H54 (cell line): ENCODE measurements around the gene RBM10.
A peak's percentile ranks its signal among the peaks of the same experiment; 100 is the strongest.

Experiments used
- DNase-seq: peaks from one replicate; pipeline ENCODE4 v3.0.0; 2011; ENCODE audit warnings: low spot score, mixed read lengths; ENCODE audit not compliant: insufficient read length
- FAIRE-seq: peaks from 3 replicates; lab custom pipeline; 2011; peaks lifted over from hg19 to GRCh38; lab: Jason Lieb, UNC
- POLR2A ChIP-seq: IDR thresholded peaks from 2 replicates; pipeline ENCODE4 v1.6.1; 2011; ENCODE audit warnings: low read depth, mild to moderate bottlenecking, low read length

RBM10 gene

DNA sequence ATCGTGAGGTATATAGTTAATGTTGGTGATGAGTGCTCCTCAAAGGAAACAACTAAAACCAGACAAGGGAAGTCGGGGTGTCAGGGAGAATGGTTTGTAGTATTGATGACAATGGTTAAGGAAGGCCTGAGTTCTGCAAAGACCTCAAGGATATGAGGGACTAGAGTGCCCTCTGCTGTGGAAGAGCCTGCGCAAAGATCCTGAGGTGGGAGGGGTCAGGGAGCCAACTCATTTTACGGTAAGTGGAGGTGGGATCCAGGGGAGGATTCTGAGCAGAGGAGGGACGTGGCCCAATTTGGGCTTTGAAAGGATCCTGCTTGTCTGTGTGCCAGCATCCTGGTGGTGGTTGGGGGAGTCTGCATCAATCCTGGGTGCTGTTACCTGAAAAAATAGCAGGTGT is 59.9 kb downstream of the RBM10 start:
- no peak for TF ChIP-seq POLR2A
- no peak for FAIRE-seq
- DNase-seq: no peak

DNA sequence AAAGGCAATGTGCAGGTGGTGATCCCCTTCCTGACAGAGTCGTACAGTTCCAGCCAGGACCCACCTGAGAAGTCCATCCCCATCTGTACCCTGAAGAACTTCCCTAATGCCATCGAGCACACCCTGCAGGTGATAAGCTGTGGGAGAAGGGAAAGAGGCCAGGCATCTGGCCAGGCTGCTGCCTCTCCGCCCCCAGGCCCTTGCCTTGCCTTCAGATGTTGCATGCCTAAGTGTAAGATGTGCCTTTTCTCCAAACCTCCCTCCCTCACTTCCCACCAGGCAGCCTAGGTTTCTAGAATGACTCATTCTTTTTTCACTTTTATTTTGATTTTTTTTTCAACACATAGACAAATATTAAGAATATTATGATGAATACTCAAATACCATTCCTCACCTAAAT is 61.3 kb downstream of the RBM10 start:
- no peak for DNase-seq
- no peak for TF ChIP-seq POLR2A
- no peak for FAIRE-seq

DNA sequence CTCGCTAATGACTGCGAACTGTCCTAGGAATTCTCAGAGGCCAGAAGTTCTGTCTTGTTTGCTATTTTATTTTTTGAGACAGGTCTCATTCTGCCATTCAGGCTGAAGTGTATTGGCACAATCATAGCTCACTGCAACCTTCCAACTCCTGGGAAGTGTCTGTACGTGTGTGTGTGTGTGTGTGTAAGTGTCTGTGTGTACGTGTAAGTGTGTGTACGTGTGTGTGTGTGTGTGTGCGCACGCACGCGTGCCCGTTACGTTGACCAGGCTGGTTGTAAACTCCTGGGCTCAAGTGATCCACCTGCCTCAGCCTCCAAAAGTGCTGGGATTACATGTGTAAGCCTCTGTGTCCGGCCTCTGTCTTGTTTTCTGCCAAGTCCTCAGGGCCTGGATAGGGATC is 63.1 kb downstream of the RBM10 start:
- no peak for FAIRE-seq
- TF ChIP-seq POLR2A: no peak
- DNase-seq: no peak

DNA sequence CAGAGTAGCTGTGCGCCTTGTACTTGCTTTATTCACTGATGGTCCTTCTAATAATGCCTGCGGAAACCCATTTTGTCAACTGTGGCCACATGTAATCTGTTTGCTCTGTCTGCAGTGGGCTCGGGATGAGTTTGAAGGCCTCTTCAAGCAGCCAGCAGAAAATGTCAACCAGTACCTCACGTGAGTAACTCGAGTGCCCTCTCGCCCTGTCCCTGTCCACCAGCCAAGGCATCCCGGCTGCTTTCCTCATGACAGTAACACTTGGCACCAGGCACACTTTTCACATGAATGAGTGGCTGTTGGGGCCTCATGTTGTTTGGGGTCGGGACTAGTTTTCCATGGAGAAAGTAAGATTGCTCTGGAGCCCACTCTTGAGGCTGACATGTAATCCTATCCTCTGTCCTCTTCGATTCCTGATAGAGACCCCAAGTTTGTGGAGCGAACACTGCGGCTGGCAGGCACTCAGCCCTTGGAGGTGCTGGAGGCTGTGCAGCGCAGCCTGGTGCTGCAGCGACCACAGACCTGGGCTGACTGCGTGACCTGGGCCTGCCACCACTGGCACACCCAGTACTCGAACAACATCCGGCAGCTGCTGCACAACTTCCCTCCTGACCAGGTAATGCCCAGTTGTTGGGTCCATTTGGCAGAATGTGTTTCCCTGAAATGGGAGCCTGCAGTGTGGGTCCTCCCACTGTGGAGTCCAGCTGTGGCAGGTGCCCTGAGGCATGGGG is 64.7 kb downstream of the RBM10 start:
- no peak for DNase-seq
- no peak for FAIRE-seq
- no peak for TF ChIP-seq POLR2A

DNA sequence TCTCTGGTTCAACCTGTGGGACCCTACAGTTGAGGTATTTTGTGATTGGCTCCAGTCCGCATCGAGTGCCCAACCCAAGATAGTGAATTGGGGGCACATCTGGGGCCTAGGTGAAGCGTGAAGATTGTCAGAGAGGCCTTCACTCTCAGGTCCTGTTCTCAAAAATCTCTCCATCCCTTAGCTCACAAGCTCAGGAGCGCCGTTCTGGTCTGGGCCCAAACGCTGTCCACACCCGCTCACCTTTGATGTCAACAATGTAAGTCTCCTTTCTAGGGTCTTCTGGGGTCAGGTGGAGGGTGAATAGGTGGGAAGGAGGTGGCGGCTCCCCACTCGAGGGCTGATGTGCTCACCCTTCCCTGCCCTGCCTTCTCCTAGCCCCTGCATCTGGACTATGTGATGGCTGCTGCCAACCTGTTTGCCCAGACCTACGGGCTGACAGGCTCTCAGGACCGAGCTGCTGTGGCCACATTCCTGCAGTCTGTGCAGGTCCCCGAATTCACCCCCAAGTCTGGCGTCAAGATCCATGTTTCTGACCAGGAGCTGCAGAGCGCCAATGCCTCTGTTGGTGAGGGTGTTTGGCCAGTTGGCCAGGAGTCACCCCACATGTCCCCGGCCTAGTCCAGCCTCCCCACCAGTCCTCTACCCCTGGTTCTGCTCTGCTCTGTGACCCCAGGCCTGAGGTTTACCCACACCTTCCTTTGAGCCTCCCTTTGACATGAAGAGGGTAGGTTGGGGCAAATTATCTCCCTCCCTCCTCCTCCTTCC is 65.8 kb downstream of the RBM10 start:
- TF ChIP-seq POLR2A: no peak
- FAIRE-seq: no peak
- DNase-seq: no peak

DNA sequence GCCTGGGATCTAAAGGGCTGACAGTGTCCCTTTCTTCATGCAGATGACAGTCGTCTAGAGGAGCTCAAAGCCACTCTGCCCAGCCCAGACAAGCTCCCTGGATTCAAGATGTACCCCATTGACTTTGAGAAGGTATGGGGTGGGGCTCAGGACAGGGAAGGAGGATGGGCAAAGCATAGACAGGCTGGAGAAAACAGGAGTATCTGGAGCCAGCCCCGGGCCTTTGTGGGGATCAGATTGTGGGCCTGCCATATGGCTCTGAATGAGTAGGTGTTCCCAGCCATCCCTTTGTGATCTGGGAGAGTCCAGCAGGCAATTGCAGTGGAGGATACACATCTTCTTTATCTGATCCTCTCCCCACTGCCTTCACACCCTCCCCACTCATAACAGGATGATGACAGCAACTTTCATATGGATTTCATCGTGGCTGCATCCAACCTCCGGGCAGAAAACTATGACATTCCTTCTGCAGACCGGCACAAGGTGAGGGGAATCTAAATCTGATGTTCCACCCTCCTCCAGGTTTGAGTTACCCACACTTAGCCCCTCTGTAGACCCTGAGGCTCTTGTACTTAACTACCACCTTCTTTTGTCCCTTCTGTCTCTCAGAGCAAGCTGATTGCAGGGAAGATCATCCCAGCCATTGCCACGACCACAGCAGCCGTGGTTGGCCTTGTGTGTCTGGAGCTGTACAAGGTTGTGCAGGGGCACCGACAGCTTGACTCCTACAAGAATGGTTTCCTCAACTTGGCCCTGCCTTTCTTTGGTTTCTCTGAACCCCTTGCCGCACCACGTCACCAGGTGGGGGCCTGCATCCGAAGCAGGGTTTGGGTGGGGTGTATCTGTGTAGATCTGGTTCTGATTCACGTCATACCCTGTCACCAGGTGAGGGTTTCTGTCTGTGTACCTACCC is 67.6 kb downstream of the RBM10 start:
- FAIRE-seq: no peak
- TF ChIP-seq POLR2A: no peak
- no peak for DNase-seq

DNA sequence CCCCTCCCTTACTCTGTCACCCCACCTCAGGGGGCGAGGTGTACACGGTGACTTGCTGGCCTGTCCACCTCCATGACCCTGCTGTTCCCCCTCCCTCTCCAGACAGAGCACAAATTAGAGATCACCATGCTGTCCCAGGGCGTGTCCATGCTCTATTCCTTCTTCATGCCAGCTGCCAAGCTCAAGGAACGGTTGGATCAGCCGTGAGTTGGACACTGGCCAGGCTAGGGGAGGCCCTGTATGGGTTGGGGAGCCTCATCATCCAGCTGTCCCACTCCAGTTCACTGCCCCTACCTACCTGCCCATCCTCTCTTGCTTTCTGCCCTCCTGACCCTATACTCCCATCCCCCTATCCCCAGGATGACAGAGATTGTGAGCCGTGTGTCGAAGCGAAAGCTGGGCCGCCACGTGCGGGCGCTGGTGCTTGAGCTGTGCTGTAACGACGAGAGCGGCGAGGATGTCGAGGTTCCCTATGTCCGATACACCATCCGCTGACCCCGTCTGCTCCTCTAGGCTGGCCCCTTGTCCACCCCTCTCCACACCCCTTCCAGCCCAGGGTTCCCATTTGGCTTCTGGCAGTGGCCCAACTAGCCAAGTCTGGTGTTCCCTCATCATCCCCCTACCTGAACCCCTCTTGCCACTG is 69.5 kb downstream of the RBM10 start:
- no peak for TF ChIP-seq POLR2A
- FAIRE-seq (no peak), DNase-seq (no peak)

DNA sequence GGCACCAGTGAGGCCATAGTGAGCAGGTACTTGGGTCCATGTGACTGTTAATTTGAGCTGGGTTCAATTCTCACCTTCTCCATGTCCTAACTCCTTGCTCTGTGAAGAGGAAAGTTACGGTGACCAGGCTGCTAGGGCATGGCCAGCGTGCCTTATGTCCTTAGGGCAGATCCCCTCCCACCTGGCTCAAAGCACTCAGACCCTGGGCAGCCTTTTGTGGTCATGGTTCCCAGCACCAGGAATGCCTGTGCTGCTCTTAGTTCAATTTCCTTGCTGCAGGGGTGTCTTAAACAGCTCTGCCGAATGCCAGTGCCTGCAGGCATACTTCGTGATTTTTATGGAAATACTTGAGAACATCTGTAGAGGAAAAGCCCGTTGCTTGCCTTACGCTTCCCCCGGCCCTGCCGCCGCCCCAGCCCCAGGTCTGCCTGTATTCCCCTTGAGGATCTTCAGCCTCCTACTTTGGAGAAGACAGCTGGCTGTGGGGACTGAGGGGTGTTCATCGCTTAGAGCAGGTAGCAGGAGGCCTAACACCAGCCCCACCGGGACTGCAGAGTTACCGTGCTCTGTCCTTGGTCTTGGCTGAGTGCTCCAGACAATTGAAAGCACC is 70.4 kb downstream of the RBM10 start:
- no peak for TF ChIP-seq POLR2A
- DNase-seq (no peak), FAIRE-seq (no peak)

DNA sequence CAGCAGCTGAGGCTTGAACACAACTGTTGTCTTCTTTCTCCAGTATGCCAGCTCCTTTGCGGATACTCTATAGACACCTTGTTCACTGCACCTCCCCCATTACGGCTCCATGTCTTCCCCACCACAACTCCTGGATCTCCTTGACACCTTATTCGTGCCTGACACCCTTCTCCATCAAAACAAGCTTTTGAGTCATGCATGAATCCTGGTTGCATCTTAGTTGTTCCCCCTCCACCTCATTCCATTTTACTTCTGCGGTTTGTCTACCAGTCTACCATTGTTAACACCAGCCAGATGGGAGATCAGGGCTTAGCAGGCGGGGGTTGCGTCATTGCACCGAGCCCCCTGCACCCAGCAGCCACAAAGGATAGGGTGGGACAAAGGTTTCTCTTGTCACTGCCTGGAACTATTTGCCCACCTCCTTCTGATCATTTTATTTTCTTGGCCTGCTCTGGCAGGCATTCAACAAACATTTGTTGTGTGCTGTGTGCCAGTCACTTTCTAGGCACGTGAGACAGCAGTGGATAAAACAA is 71.4 kb downstream of the RBM10 start:
- FAIRE-seq: no peak
- no peak for TF ChIP-seq POLR2A
- DNase-seq: no peak

DNA sequence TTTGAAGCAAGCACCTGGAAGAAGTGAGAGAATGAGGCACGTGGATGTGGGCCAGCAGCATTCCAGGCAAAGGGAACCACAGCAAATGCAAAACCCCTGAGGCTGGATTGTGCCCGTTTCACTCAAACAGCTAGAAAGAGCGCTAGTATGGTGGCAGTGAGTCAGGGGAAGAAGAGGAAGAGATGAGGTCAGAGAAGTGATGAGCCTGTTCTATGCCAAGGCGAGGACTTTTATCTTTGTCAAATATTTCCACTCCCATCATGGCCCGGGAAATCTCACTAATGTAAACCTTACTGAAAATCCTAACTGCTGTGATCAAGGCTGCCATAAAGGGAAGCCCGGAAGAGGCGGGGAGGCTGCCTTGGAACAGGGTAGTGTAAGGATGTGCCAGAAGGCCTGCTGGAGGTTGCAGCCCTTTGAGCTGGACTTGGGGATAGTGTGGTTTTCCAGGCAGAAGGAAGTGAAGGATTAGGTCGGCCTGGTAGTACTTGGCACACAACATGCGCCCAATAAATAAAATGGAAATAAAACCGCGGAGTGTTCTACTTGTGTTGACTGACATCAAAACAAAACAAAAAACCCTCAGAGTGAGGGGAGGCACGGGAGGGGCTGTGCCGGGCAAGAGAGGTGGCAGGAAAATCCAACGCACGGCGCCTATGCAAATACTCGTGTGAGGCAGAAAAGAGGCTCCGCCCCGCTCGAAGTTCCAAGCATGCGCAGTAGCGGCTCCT is 72.3 kb downstream of the RBM10 start:
- no peak for DNase-seq
- no peak for FAIRE-seq
- TF ChIP-seq POLR2A: no peak

DNA sequence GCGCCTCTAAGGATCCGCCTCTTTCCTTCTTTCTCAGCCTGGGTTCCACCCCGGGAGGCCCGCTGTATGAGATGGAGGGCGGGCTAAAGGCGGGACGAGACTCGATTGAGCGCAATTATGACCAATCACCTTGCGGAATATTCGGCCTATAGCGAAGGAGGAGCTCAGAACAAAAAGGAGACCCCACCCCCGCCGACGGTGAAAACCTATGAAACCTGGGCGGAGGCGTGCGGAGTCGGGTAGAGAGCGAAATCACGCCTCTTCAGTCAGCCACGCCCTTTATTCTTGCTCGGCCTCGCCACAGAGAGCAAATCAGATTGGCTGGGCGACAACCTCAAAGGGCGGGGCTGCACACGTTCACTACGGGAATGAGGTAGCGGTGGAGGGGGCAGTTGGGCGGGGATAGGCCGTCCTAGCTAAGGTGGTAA is 72.8 kb downstream of the RBM10 start:
- peak; percentile 46 for TF ChIP-seq POLR2A
- DNase-seq (peak; percentile 42), FAIRE-seq (no peak)

DNA sequence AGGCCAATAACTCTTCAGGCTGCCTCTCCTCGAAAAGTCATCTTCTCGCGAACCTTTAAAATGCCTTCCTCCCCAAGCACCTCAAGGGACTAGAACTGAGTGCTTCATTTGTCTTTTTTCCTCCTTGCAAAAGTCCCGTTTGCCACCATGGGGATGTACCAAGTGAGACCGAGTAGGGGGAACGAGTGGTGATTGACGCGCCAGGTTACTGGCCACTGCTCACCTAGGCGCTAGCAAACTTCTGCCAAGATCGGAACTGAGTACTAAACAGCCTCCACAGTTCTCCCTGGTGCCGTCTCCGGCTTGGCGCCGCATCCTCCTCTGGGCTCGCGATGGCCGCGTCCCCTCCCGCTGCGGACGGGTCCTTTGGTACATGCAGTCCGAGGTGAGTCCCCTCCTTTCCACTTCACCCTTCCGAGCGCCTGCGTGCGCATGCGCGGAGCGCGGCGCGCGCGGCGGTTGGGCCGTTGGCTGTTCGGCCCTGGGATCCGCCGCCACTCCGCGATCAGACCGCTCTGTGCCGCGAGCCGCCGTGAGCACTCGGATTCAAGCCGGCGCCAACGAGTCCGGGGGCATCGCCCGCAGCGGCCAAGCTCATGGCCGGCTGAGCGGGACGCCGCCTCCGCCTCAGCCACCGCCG is 73.4 kb downstream of the RBM10 start, which contains the start of gene CDK16:
CDK16 (plus strand) TSS at position 402 of the 640 bp plus-strand sequence. CDS start 4,877 bp downstream, outside the sequence.
- FAIRE-seq (no peak), DNase-seq (peak; percentile 35)
- TF ChIP-seq POLR2A: peak; percentile 85
